Suprapubic skin (tissue), 3 donors: ENCODE measurements around the gene MYL3.

Source experiments
- CTCF ChIP-seq, 2 donors: fragments of 200-600 bp in 1 of 2; fragments of 450-650 bp in 1 of 2; sonication (generic) in 1 of 2; IDR thresholded peaks; one replicate each; pipeline ENCODE4 v1.5.1; 2016 to 2019; ENCODE audit warnings: antibody characterized with exemption in 2 of 2, mild to moderate bottlenecking in 1 of 2, moderate library complexity in 1 of 2
- POLR2A ChIP-seq, 2 donors: fragments of 450-650 bp; IDR thresholded peaks; one replicate each; pipeline ENCODE4 v1.6.1; 2017; ENCODE audit warnings: antibody characterized with exemption in 2 of 2, mild to moderate bottlenecking in 2 of 2, moderate library complexity in 2 of 2

GRCh38 chr3:46901591-46902187, 38.4 kb upstream of the MYL3 start:
- TF ChIP-seq CTCF (IDR thresholded peaks at IDR 0.05) = no peak
- no peak for TF ChIP-seq POLR2A (IDR thresholded peaks at IDR 0.05)
